GM23338 (cell line): ENCODE data around the gene GRID1. TPM values are rescaled to one million over a fixed set of nuclear protein-coding genes. Genes with fewer than 3 reads are reported as not detected.
A peak's percentile ranks its signal among the peaks of the same experiment; 100 is the strongest.

Experiments used
- ATAC-seq: fragments of 200-7000 bp; cut with Tn5 transposase; 3 replicates; pipeline ENCODE4 v1.9.1; 2020
- DNase-seq: peaks from one replicate; pipeline ENCODE4 v3.0.0-alpha.2; 2015; ENCODE audit warnings: low spot score
- H2AFZ ChIP-seq: fragments of 200-600 bp; sonication (generic); 2 replicates; pipeline ENCODE4 v1.8.0; 2016; ENCODE audit warnings: antibody characterized with exemption, mild to moderate bottlenecking, moderate library complexity
- H3F3A ChIP-seq: fragments of 200-600 bp; sonication (generic); replicated peaks from 2 replicates; pipeline ENCODE4 v1.8.0; 2017; ENCODE audit warnings: antibody characterized with exemption, mixed run types, low read depth
- H3K27ac ChIP-seq: fragments of 200-600 bp; sonication (generic); 2 replicates; pipeline ENCODE4 v1.6.1; 2016; ENCODE audit warnings: low read depth
- H3K27me3 ChIP-seq: fragments of 200-600 bp; sonication (generic); 2 replicates; pipeline ENCODE4 v1.8.0; 2016; ENCODE audit warnings: mild to moderate bottlenecking, mixed run types, moderate library complexity; ENCODE audit not compliant: insufficient read depth
- H3K36me3 ChIP-seq: fragments of 200-600 bp; sonication (generic); 2 replicates; pipeline ENCODE4 v1.8.0; 2016; ENCODE audit warnings: mild to moderate bottlenecking; ENCODE audit not compliant: insufficient read depth
- H3K4me1 ChIP-seq: fragments of 200-600 bp; sonication (generic); 2 replicates; pipeline ENCODE4 v1.8.0; 2016; ENCODE audit warnings: mild to moderate bottlenecking, moderate library complexity; ENCODE audit not compliant: insufficient read depth
- H3K4me2 ChIP-seq: fragments of 200-600 bp; sonication (generic); 2 replicates; pipeline ENCODE4 v1.7.1; 2017; ENCODE audit warnings: mixed run types
- H3K4me3 ChIP-seq: fragments of 200-600 bp; sonication (generic); 2 replicates; pipeline ENCODE4 v1.6.1; 2016; ENCODE audit warnings: mixed run types
- H3K79me2 ChIP-seq: fragments of 200-600 bp; sonication (generic); replicated peaks from 2 replicates; pipeline ENCODE4 v1.8.0; 2017; ENCODE audit warnings: mild to moderate bottlenecking; ENCODE audit not compliant: insufficient read depth
- H3K9me2 ChIP-seq: fragments of 200-600 bp; sonication (generic); 2 replicates; pipeline ENCODE4 v1.8.0; 2017; ENCODE audit not compliant: insufficient read depth
- H4K20me1 ChIP-seq: fragments of 200-600 bp; sonication (generic); replicated peaks from 2 replicates; pipeline ENCODE4 v1.8.0; 2017; ENCODE audit warnings: mild to moderate bottlenecking; ENCODE audit not compliant: insufficient read depth
- H3K27ac Mint-ChIP-seq: 2 replicates; pipeline ENCODE4 v1.8.0; 2020; ENCODE audit warnings: inconsistent platforms, mild to moderate bottlenecking, moderate library complexity, mixed read lengths
- H3K27me3 Mint-ChIP-seq: 3 replicates; pipeline ENCODE4 v1.8.0; 2022; ENCODE audit warnings: low read depth, mild to moderate bottlenecking, moderate library complexity, mixed read lengths, inconsistent platforms; ENCODE audit not compliant: insufficient read depth, poor library complexity
- H3K36me3 Mint-ChIP-seq: 3 replicates; pipeline ENCODE4 v1.8.0; 2021; ENCODE audit warnings: low read depth, mild to moderate bottlenecking, inconsistent platforms, moderate library complexity, mixed read lengths
- H3K4me1 Mint-ChIP-seq: 3 replicates; pipeline ENCODE4 v1.8.0; 2020; ENCODE audit warnings: mild to moderate bottlenecking, inconsistent platforms, mixed read lengths
- H3K4me3 Mint-ChIP-seq: 3 replicates; pipeline ENCODE4 v1.8.0; 2021; ENCODE audit warnings: moderate library complexity, mild to moderate bottlenecking, inconsistent platforms, mixed read lengths
- H3K9me3 Mint-ChIP-seq: 3 replicates; pipeline ENCODE4 v1.8.0; 2020; ENCODE audit warnings: moderate library complexity, mild to moderate bottlenecking, inconsistent platforms, mixed read lengths
- CREB1 ChIP-seq: fragments of 250-450 bp; sonication (Bioruptor Pico); IDR thresholded peaks from 2 replicates; pipeline ENCODE4 v1.5.0; 2020; ENCODE audit warnings: low read depth, mild to moderate bottlenecking, moderate library complexity
- CTCF ChIP-seq, 2 experiments: fragments of 200-600 bp in 1 of 2; sonication (generic) in 1 of 2; conservative IDR thresholded peaks; 2 replicates each; pipeline versions ENCODE4 v1.5.1 to v1.6.1; 2016 to 2017; ENCODE audit warnings: antibody characterized with exemption in 2 of 2, low read depth in 2 of 2, mild to moderate bottlenecking in 2 of 2, moderate library complexity in 1 of 2
- EZH2 ChIP-seq: fragments of 200-600 bp; sonication (generic); IDR thresholded peaks from one replicate; pipeline ENCODE4 v1.8.0; 2017; ENCODE audit warnings: antibody characterized with exemption, mild to moderate bottlenecking, low read depth; ENCODE audit not compliant: unreplicated experiment
- JUNB ChIP-seq: IDR thresholded peaks from one replicate; pipeline ENCODE4 v1.6.1; 2016; ENCODE audit warnings: antibody characterized with exemption; ENCODE audit not compliant: unreplicated experiment
- NANOG ChIP-seq: IDR thresholded peaks from 2 replicates; pipeline ENCODE4 v1.6.1; 2016; ENCODE audit warnings: antibody characterized with exemption, borderline replicate concordance
- POLR2AphosphoS5 ChIP-seq: IDR thresholded peaks from 2 replicates; pipeline ENCODE4 v1.6.1; 2016; ENCODE audit warnings: antibody characterized with exemption, low read depth
- REST ChIP-seq: IDR thresholded peaks from one replicate; pipeline ENCODE4 v1.6.1; 2018; ENCODE audit warnings: antibody characterized with exemption; ENCODE audit not compliant: unreplicated experiment
- ZNF114 ChIP-seq: fragments of 250-450 bp; sonication (Bioruptor Pico); IDR thresholded peaks from 2 replicates; pipeline ENCODE4 v1.5.0; 2020; ENCODE audit warnings: mild to moderate bottlenecking, moderate library complexity
- ZNF331 ChIP-seq: fragments of 250-450 bp; sonication (Bioruptor Pico); IDR thresholded peaks from 2 replicates; pipeline ENCODE4 v1.5.0; 2020; ENCODE audit warnings: low read depth, mild to moderate bottlenecking, moderate library complexity
- polyA plus RNA-seq: library from polyadenylated mRNA; unstranded; fragments of >200 nt; fragmentation: Nextera tagmentation; extraction: Ambion mirVana; gene quantifications from 2 replicates; pipeline ENCODE4 v1.2.1, GENCODE V29; 2016
- total RNA-seq: library from RNA; depleted of rRNA; stranded (reverse); fragments of >200 nt; shearing (Covaris generic); gene quantifications from 2 replicates; pipeline ENCODE4 v1.2.3, GENCODE V29; 2014

Gene GRID1
- total and polyA plus RNA-seq, 2 experiments from 2014 or later, result 0.14 to 0.15 TPM

- Histone ChIP-seq H3K4me3 (no peak overlapping the region), H3K36me3 (no peaks in the 10 kb centered on the region), H3F3A (no peaks in the 10 kb centered on the region), H3K27me3 (no peaks in the 10 kb centered on the region), H2AFZ (peak overlapping the region; percentile 23; the same call in 1 of the 2 replicates), H3K79me2 (no peaks in the 10 kb centered on the region), H3K9me2 (no peaks in the 10 kb centered on the region), H4K20me1 (no peaks in the 10 kb centered on the region), H3K27ac (no peak overlapping the region), H3K4me1 (no peaks in the 10 kb centered on the region), H3K4me2 (no peak overlapping the region)
- no peak for TF ChIP-seq REST
- no peak for TF ChIP-seq EZH2
- DNase-seq, result no peak
- H3K27ac Mint-ChIP-seq, result no peak overlapping the region
- peaks cover 13% of the 10 kb centered on the region for H3K4me1 Mint-ChIP-seq
- no peak overlapping the region for H3K4me3 Mint-ChIP-seq
- peaks cover 10% of the 10 kb centered on the region for H3K27me3 Mint-ChIP-seq
- H3K9me3 Mint-ChIP-seq, result peaks cover 3% of the 10 kb centered on the region; the same call in 2 of the 3 replicates
- H3K36me3 Mint-ChIP-seq, result no peaks in the 10 kb centered on the region; the same call in 2 of the 3 replicates
- no peak for ATAC-seq
These were observed 146.0 kb downstream of the GRID1 start for GRCh38 chr10:86220626-86221025.

- Histone ChIP-seq H3K27me3 (no peaks in the 10 kb centered on the region), H4K20me1 (no peaks in the 10 kb centered on the region), H3F3A (no peaks in the 10 kb centered on the region), H3K36me3 (no peaks in the 10 kb centered on the region), H3K9me2 (no peaks in the 10 kb centered on the region), H3K79me2 (no peaks in the 10 kb centered on the region), H3K27ac (no peak overlapping the region), H2AFZ (no peak overlapping the region), H3K4me1 (no peaks in the 10 kb centered on the region), H3K4me3 (no peak overlapping the region), H3K4me2 (no peak overlapping the region)
- H3K27ac Mint-ChIP-seq, result no peak overlapping the region
- H3K27me3 Mint-ChIP-seq, result peaks cover 8% of the 10 kb centered on the region
- no peak for DNase-seq
- ATAC-seq, result no peak
- no peak overlapping the region for H3K4me3 Mint-ChIP-seq
- H3K4me1 Mint-ChIP-seq, result peaks cover 8% of the 10 kb centered on the region
- TF ChIP-seq ZNF331 (CRISPR knock-in tag) (no peak), ZNF114 (CRISPR knock-in tag) (no peak), POLR2AphosphoS5 (no peak), CTCF (conservative IDR thresholded peaks at IDR 0.05; ENCODE audit: low read depth in 2 of 2) (no peak), NANOG (no peak), EZH2 (no peak), CREB1 (CRISPR knock-in tag) (no peak), REST (no peak), JUNB (no peak)
- no peaks in the 10 kb centered on the region; the same call in 2 of the 3 replicates for H3K36me3 Mint-ChIP-seq
- peaks cover 3% of the 10 kb centered on the region; the same call in 1 of the 3 replicates for H3K9me3 Mint-ChIP-seq
These were observed 147.3 kb downstream of the GRID1 start for GRCh38 chr10:86219271-86219670.
